Hepatocyte (in vitro differentiated cells): ENCODE data around the gene GLP2R.

Experiments used
- EZH2phosphoT487 ChIP-seq: fragments of 200-600 bp; sonication (generic); IDR thresholded peaks from one replicate; pipeline ENCODE4 v1.6.1; 2018; ENCODE audit warnings: antibody characterized with exemption, mild to moderate bottlenecking, low read depth, moderate library complexity; ENCODE audit not compliant: unreplicated experiment, severe bottlenecking
- TF ChIP-seq, protein P1 (sequence below): fragments of 200-600 bp; sonication (generic); IDR thresholded peaks from 2 replicates; pipeline ENCODE4 v1.5.1; 2016; ENCODE audit warnings: antibody characterized with exemption, mild to moderate bottlenecking; ENCODE audit not compliant: poor library complexity

DNA sequence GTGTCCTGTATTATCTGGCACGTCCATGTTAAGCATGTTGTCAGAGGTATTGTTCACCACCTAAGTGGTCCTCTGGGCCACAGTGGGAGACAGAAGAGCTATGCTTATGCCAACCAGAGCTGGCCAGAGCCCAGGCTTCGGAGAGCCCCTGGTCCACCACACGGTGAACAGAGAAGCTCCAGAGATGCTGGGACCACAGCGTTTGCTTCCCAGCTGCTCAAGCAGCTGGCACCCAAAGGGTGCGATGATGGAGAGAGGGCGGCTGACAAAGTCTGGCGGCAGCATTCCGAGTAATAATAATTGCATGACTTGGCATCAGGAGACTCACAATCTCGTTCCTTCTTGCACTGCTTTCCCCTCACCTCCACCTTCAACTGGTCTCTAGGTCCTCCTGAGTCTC lies 115.1 kb downstream of the GLP2R start:
- TF ChIP-seq, protein P1, sequence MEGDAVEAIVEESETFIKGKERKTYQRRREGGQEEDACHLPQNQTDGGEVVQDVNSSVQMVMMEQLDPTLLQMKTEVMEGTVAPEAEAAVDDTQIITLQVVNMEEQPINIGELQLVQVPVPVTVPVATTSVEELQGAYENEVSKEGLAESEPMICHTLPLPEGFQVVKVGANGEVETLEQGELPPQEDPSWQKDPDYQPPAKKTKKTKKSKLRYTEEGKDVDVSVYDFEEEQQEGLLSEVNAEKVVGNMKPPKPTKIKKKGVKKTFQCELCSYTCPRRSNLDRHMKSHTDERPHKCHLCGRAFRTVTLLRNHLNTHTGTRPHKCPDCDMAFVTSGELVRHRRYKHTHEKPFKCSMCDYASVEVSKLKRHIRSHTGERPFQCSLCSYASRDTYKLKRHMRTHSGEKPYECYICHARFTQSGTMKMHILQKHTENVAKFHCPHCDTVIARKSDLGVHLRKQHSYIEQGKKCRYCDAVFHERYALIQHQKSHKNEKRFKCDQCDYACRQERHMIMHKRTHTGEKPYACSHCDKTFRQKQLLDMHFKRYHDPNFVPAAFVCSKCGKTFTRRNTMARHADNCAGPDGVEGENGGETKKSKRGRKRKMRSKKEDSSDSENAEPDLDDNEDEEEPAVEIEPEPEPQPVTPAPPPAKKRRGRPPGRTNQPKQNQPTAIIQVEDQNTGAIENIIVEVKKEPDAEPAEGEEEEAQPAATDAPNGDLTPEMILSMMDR = no peak
- TF ChIP-seq EZH2phosphoT487 = no peak
